ENCODE results near the gene STARD9. TPM values are rescaled to one million over a fixed set of nuclear protein-coding genes. Genes with fewer than 3 reads are reported as not detected.

The STARD9 gene
- total and polyA plus RNA-seq, 10 of the 15 experiments (the other 5 are each of a cell fraction or from before 2014, with no cell fraction given) = 0.58 to 11.5 (median 6.1) TPM

DNA sequence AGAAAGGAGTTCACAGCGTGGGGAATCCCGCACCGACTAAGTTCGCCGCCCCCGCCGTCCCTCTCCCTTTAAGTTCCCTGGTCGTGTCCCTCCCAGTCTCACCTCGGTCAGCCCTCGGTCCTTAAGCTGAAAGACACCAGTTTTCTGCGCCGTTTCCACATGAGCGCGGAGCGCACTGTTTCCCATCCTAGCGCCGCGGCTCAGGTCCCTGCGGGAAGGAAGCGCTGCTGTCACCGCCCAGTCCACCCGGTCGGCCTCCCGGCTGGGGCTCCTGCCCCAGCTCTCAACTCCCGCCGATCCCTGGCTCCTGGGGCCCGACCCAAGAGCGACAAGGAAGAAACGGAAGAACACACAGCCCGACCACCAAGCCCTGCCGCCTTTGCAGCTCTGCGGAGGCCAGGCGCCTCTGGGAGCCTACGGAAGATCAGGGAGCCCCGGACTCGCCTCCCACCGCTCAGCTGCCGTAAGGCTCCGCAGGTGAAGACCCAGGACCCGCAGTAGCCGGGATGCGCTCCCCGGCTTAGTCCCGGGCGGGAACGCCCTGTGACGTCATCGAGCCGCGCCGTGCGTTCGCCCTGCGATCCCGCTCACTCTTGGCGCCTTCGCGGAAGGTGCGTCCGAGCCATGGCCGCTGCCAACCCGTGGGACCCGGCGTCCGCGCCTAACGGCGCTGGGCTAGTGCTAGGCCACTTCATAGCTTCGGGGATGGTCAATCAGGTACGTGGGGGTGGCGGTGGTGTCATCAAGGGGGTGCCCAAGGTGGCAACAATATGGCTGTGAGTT is 27.0 kb upstream of the STARD9 start, which contains the start of the genes HAUS2 and LRRC57 (continued):
- TF ChIP-seq, protein P1, sequence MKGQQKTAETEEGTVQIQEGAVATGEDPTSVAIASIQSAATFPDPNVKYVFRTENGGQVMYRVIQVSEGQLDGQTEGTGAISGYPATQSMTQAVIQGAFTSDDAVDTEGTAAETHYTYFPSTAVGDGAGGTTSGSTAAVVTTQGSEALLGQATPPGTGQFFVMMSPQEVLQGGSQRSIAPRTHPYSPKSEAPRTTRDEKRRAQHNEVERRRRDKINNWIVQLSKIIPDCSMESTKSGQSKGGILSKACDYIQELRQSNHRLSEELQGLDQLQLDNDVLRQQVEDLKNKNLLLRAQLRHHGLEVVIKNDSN (IDR thresholded peaks at IDR 0.05; ENCODE audit: borderline replicate concordance, extremely low read length, insufficient read depth, low read depth, low read length) = no peak
- TF ChIP-seq, protein P2, sequence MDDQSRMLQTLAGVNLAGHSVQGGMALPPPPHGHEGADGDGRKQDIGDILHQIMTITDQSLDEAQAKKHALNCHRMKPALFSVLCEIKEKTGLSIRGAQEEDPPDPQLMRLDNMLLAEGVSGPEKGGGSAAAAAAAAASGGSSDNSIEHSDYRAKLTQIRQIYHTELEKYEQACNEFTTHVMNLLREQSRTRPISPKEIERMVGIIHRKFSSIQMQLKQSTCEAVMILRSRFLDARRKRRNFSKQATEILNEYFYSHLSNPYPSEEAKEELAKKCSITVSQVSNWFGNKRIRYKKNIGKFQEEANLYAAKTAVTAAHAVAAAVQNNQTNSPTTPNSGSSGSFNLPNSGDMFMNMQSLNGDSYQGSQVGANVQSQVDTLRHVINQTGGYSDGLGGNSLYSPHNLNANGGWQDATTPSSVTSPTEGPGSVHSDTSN (IDR thresholded peaks at IDR 0.05; ENCODE audit: insufficient replicate concordance, low read depth, low read length) = no peak
- peak; percentile 10; the same call in 1 of the 2 replicates for TF ChIP-seq NR2C1 (IDR thresholded peaks at IDR 0.05)
- no peak for TF ChIP-seq MYC (IDR thresholded peaks at IDR 0.05; ENCODE audit: insufficient read depth, insufficient read length, insufficient replicate concordance, low read length, severe bottlenecking)
- TF ChIP-seq RB1 (IDR thresholded peaks at IDR 0.05; ENCODE audit: borderline replicate concordance) = peak; percentile 97
- TF ChIP-seq NFIC (IDR thresholded peaks at IDR 0.05; ENCODE audit: low read depth, low read length) = no peak
- TF ChIP-seq MYB (IDR thresholded peaks at IDR 0.05; ENCODE audit: borderline replicate concordance, low read depth, low read length) = no peak

All from GM12878 (cell line).